Loucy (cell line): Measurements from ENCODE around the gene ACOXL.

Experiments
- EZH2phosphoT487 ChIP-seq: fragments of 200-600 bp; IDR thresholded peaks from 2 replicates; pipeline ENCODE4 v1.6.1; 2018; ENCODE audit warnings: antibody characterized with exemption, mild to moderate bottlenecking, moderate library complexity, borderline replicate concordance
- TF ChIP-seq, protein P1 (sequence below): fragments of 200-600 bp; sonication (generic); conservative IDR thresholded peaks from 2 replicates; pipeline ENCODE4 v1.5.1; 2014; ENCODE audit warnings: mild to moderate bottlenecking, antibody characterized with exemption, low read length

DNA sequence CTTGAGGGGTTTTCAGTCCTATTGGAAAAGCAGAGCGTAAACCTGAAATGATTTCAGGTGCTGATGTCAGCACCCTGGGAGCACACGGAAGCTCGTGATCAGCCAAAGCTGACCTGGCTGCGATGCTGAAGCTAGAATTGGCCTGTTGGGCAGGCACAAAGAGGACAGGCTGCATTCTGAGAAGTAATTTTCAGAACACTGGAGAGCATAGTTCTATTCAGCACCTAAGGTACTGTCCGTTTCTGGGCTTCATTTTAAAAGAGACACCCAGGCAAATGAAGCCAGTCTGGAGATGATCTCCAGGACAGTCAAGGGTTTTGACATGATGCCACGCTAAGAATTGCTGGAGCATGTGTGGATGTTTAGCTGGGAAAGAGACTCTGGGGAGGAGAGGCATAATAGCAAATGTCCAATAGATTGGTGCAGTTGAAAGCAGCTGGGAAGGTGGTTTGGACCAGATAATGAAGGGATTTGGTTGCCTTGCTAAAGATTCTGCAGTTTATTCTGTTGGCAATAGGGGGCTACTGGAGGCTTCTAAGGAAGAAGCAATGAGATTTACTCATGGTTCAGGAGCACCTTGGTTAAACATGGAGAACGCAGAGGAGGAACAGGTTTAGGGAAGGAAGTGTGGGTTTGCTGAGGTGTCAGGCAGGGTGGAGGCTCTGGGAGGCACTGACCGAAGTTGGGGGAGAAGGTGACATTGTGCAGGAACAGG is 86.6 kb downstream of the ACOXL start:
- TF ChIP-seq, protein P1, sequence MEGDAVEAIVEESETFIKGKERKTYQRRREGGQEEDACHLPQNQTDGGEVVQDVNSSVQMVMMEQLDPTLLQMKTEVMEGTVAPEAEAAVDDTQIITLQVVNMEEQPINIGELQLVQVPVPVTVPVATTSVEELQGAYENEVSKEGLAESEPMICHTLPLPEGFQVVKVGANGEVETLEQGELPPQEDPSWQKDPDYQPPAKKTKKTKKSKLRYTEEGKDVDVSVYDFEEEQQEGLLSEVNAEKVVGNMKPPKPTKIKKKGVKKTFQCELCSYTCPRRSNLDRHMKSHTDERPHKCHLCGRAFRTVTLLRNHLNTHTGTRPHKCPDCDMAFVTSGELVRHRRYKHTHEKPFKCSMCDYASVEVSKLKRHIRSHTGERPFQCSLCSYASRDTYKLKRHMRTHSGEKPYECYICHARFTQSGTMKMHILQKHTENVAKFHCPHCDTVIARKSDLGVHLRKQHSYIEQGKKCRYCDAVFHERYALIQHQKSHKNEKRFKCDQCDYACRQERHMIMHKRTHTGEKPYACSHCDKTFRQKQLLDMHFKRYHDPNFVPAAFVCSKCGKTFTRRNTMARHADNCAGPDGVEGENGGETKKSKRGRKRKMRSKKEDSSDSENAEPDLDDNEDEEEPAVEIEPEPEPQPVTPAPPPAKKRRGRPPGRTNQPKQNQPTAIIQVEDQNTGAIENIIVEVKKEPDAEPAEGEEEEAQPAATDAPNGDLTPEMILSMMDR = peak; percentile 55
- no peak for TF ChIP-seq EZH2phosphoT487
